Neural progenitor cell (in vitro differentiated cells): Measurements from ENCODE around the gene ZNF331. TPM values are rescaled to one million over a fixed set of nuclear protein-coding genes. Genes with fewer than 3 reads are reported as not detected.

Source experiments
- DNase-seq: peaks from one replicate; pipeline ENCODE4 v3.0.0-alpha.2; 2016; ENCODE audit warnings: low spot score
- H2AFZ ChIP-seq: fragments of 200-600 bp; sonication (generic); replicated peaks from 2 replicates; pipeline ENCODE4 v1.6.1; 2016; ENCODE audit warnings: antibody characterized with exemption
- H3F3A ChIP-seq: fragments of 200-600 bp; sonication (generic); 2 replicates; pipeline ENCODE4 v1.6.1; 2016; ENCODE audit warnings: antibody characterized with exemption, low read depth
- H3K27ac ChIP-seq: fragments of 200-600 bp; sonication (generic); 2 replicates; pipeline ENCODE4 v1.5.1; 2016; ENCODE audit warnings: mild to moderate bottlenecking
- H3K27me3 ChIP-seq: fragments of 200-600 bp; sonication (generic); 2 replicates; pipeline ENCODE4 v1.6.1; 2016; ENCODE audit warnings: mild to moderate bottlenecking, moderate library complexity
- H3K36me3 ChIP-seq: fragments of 200-600 bp; sonication (generic); 2 replicates; pipeline ENCODE4 v1.5.1; 2016
- H3K4me1 ChIP-seq: fragments of 200-600 bp; sonication (generic); 2 replicates; pipeline ENCODE4 v1.6.1; 2016; ENCODE audit warnings: mixed run types
- H3K4me2 ChIP-seq: fragments of 200-600 bp; sonication (generic); 2 replicates; pipeline ENCODE4 v1.6.1; 2016
- H3K4me3 ChIP-seq: fragments of 200-600 bp; sonication (generic); 2 replicates; pipeline ENCODE4 v1.5.1; 2016
- H3K79me2 ChIP-seq: fragments of 200-600 bp; sonication (generic); 2 replicates; pipeline ENCODE4 v1.6.1; 2016; ENCODE audit warnings: low read depth
- H3K9ac ChIP-seq: fragments of 200-600 bp; sonication (generic); 2 replicates; pipeline ENCODE4 v1.6.1; 2016
- H3K9me3 ChIP-seq: fragments of 200-600 bp; sonication (generic); 2 replicates; pipeline ENCODE4 v1.5.1; 2016; ENCODE audit warnings: low read depth
- H4K20me1 ChIP-seq: fragments of 200-600 bp; sonication (generic); 2 replicates; pipeline ENCODE4 v1.6.1; 2016; ENCODE audit warnings: low read depth
- H3K27ac Mint-ChIP-seq: 3 replicates; pipeline ENCODE4 v1.8.0; 2021; ENCODE audit warnings: mixed read lengths
- H3K27me3 Mint-ChIP-seq: 2 replicates; pipeline ENCODE4 v1.8.0; 2022; ENCODE audit warnings: low read depth, mild to moderate bottlenecking, inconsistent platforms, moderate library complexity, mixed read lengths; ENCODE audit not compliant: insufficient read depth
- H3K36me3 Mint-ChIP-seq: 3 replicates; pipeline ENCODE4 v1.8.0; 2021; ENCODE audit warnings: mixed read lengths
- H3K4me1 Mint-ChIP-seq: 3 replicates; pipeline ENCODE4 v1.8.0; 2021; ENCODE audit warnings: mixed read lengths
- H3K4me3 Mint-ChIP-seq: 3 replicates; pipeline ENCODE4 v1.8.0; 2021; ENCODE audit warnings: mild to moderate bottlenecking, moderate library complexity, mixed read lengths
- H3K9me3 Mint-ChIP-seq: 3 replicates; pipeline ENCODE4 v1.8.0; 2020; ENCODE audit warnings: mixed read lengths
- CTCF ChIP-seq: fragments of 200-600 bp; sonication (generic); IDR thresholded peaks from 2 replicates; pipeline ENCODE4 v1.5.1; 2017; ENCODE audit warnings: antibody characterized with exemption, mild to moderate bottlenecking
- EZH2 ChIP-seq: fragments of 200-600 bp; sonication (generic); IDR thresholded peaks from 2 replicates; pipeline ENCODE4 v1.6.1; 2017; ENCODE audit warnings: antibody characterized with exemption, mild to moderate bottlenecking, moderate library complexity
- EZH2phosphoT487 ChIP-seq: fragments of 200-600 bp; sonication (generic); IDR thresholded peaks from 2 replicates; pipeline ENCODE4 v1.6.1; 2017; ENCODE audit warnings: antibody characterized with exemption
- total RNA-seq: library from RNA; depleted of rRNA; stranded (reverse); fragments of >200 nt; gene quantifications from 2 replicates; pipeline ENCODE4 v1.2.3, GENCODE V29; 2015; ENCODE audit warnings: low replicate concordance

The ZNF331 gene
- total RNA-seq, 1 donor from 2014 or later, result 68.5 TPM

GRCh38 chr19:53626486-53626885, 88.5 kb downstream of the ZNF331 start:
- Histone ChIP-seq H3K36me3 (no peaks in the 10 kb centered on the region), H3K9ac (no peak overlapping the region), H3K4me3 (no peak overlapping the region), H3K9me3 (no peaks in the 10 kb centered on the region), H3K27me3 (no peaks in the 10 kb centered on the region), H3F3A (no peaks in the 10 kb centered on the region), H2AFZ (no peak overlapping the region), H3K4me1 (no peaks in the 10 kb centered on the region), H3K79me2 (no peaks in the 10 kb centered on the region), H3K4me2 (no peak overlapping the region), H3K27ac (no peak overlapping the region), H4K20me1 (no peaks in the 10 kb centered on the region)
- Mint-ChIP-seq H3K27me3 (no peaks in the 10 kb centered on the region), H3K9me3 (peaks cover 5% of the 10 kb centered on the region), H3K36me3 (no peaks in the 10 kb centered on the region), H3K4me1 (no peaks in the 10 kb centered on the region), H3K27ac (no peak overlapping the region), H3K4me3 (no peak overlapping the region)
- no peak for TF ChIP-seq CTCF
- no peak for DNase-seq

GRCh38 chr19:53626976-53627375, 89.0 kb downstream of the ZNF331 start:
- H3K27ac Mint-ChIP-seq, result no peak overlapping the region
- H3K36me3 Mint-ChIP-seq, result no peaks in the 10 kb centered on the region
- TF ChIP-seq EZH2 (no peak), EZH2phosphoT487 (no peak), CTCF (no peak)
- no peaks in the 10 kb centered on the region for H4K20me1 ChIP-seq
- H3F3A ChIP-seq, result no peaks in the 10 kb centered on the region
- H2AFZ ChIP-seq, result no peak overlapping the region
- no peaks in the 10 kb centered on the region for H3K4me1 Mint-ChIP-seq
- no peak overlapping the region for H3K9ac ChIP-seq
- H3K9me3 ChIP-seq, result no peaks in the 10 kb centered on the region
- no peaks in the 10 kb centered on the region for H3K4me1 ChIP-seq
- no peaks in the 10 kb centered on the region for H3K27me3 Mint-ChIP-seq
- DNase-seq, result no peak
- H3K4me3 Mint-ChIP-seq, result no peak overlapping the region
- H3K36me3 ChIP-seq, result no peaks in the 10 kb centered on the region
- no peaks in the 10 kb centered on the region for H3K27me3 ChIP-seq
- H3K4me2 ChIP-seq, result no peak overlapping the region
- no peak overlapping the region for H3K27ac ChIP-seq
- peaks cover 9% of the 10 kb centered on the region for H3K9me3 Mint-ChIP-seq
- no peaks in the 10 kb centered on the region for H3K79me2 ChIP-seq
- no peak overlapping the region for H3K4me3 ChIP-seq

Other genes starting within 250 kb of the ZNF331 start
- gene ZNF845, start 204.4 kb upstream of the ZNF331 start, total RNA-seq, result 17.9 and 22.8 TPM in 2 replicates
- gene ZNF525, start 172.4 kb upstream of the ZNF331 start, total RNA-seq, result 18.0 and 31.8 TPM in 2 replicates
- gene ZNF765, start 143.0 kb upstream of the ZNF331 start, total RNA-seq, result 14.9 and 17.2 TPM in 2 replicates
- gene ZNF761, start 106.2 kb upstream of the ZNF331 start, total RNA-seq, result 17.9 and 22.1 TPM in 2 replicates
- gene ZNF813, start 70.4 kb upstream of the ZNF331 start, total RNA-seq, result 14.2 and 24.3 TPM in 2 replicates
- not detected in 2 replicates for gene DPRX, start 93.9 kb downstream of the ZNF331 start, total RNA-seq